ENCODE results near the gene TIGD4.

- no peak for TF ChIP-seq CTCF (conservative IDR thresholded peaks at IDR 0.05; ENCODE audit: low read depth, low read length)
- no peak for TF ChIP-seq EZH2 (IDR thresholded peaks at IDR 0.05; ENCODE audit: borderline replicate concordance, low read depth, low read length, poor library complexity, severe bottlenecking)
Measured at GRCh38 chr4:152738827-152739226, 40.7 kb downstream of the TIGD4 start.

Data from A673 (cell line).